Measurements from ENCODE around the gene AIFM3. TPM values are rescaled to one million over a fixed set of nuclear protein-coding genes. Genes with fewer than 3 reads are reported as not detected.

AIFM3 gene
- total RNA-seq, 1 donor from 2014 or later = 0.79 TPM

- H3K27ac Mint-ChIP-seq (ENCODE audit: unreplicated experiment) = no peak overlapping the region
- DNase-seq (ENCODE audit: low read depth, low spot score) = no peak
- peaks cover 43% of the 10 kb centered on the region for H3K27me3 Mint-ChIP-seq (ENCODE audit: low read depth)
- H3K36me3 Mint-ChIP-seq (ENCODE audit: low read depth) = no peaks in the 10 kb centered on the region
- H3K4me1 Mint-ChIP-seq = peaks cover 25% of the 10 kb centered on the region
- TF ChIP-seq, protein P1, sequence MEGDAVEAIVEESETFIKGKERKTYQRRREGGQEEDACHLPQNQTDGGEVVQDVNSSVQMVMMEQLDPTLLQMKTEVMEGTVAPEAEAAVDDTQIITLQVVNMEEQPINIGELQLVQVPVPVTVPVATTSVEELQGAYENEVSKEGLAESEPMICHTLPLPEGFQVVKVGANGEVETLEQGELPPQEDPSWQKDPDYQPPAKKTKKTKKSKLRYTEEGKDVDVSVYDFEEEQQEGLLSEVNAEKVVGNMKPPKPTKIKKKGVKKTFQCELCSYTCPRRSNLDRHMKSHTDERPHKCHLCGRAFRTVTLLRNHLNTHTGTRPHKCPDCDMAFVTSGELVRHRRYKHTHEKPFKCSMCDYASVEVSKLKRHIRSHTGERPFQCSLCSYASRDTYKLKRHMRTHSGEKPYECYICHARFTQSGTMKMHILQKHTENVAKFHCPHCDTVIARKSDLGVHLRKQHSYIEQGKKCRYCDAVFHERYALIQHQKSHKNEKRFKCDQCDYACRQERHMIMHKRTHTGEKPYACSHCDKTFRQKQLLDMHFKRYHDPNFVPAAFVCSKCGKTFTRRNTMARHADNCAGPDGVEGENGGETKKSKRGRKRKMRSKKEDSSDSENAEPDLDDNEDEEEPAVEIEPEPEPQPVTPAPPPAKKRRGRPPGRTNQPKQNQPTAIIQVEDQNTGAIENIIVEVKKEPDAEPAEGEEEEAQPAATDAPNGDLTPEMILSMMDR (conservative IDR thresholded peaks at IDR 0.05) = no peak
- no peak overlapping the region for H3K4me3 Mint-ChIP-seq
- H3K9me3 Mint-ChIP-seq = no peaks in the 10 kb centered on the region
These were observed 1.8 kb upstream of the AIFM3 start for GRCh38 chr22:20965104-20965887.

DNA sequence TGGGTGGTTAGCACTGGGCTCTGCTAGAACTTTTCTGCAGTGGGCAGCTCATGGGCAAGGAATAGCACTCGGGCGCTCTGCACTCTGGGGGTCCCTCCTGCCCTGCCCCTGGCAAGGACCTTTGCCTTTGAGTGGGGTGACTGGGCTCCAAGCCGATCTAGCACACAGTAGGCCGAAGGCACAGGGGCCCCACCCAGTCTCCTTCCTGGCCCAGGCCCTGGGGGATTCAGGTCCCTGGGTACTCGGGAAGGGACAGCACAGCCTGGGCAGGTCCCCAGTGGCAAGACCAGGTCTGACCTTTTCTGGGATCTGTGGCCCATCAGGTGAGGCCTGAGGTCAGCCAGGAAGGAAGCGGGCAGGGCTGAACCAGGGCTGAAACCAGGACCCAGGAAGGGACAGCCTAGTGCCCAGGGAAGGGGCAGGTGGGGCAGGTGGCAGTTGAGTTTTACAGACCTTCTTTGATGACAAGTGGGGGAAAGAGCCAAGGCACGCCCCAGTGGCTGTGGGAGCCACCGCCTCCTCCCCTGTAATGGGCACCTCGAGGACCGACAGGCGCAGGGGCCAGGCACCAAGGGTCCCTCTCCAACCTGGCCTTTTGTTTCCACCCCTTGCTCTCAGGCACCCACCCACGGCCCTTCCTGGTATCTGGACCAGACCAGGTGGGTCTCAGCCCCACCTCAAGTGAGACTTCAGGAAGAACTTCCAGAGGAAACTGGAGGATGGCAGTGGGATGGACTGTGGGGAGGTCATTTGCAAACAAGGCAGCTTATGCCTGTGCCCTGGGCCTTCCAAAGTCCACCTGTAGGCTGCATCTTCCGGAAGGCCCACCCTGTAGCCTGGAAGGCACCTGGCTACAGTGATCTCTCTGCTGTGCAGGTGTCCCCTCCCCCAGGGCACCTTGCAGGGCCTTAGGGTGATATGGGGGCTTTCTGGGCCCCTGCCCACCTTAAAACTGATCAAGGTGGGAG, 883 bp upstream of the AIFM3 start:
- no peak overlapping the region for H3K27ac Mint-ChIP-seq (ENCODE audit: unreplicated experiment)
- TF ChIP-seq, protein P1 (conservative IDR thresholded peaks at IDR 0.05) = no peak
- H3K9me3 Mint-ChIP-seq = no peaks in the 10 kb centered on the region
- H3K36me3 Mint-ChIP-seq (ENCODE audit: low read depth) = no peaks in the 10 kb centered on the region
- H3K4me3 Mint-ChIP-seq = no peak overlapping the region
- DNase-seq (ENCODE audit: low read depth, low spot score) = no peak
- peaks cover 38% of the 10 kb centered on the region for H3K27me3 Mint-ChIP-seq (ENCODE audit: low read depth)
- peaks cover 29% of the 10 kb centered on the region for H3K4me1 Mint-ChIP-seq

DNA sequence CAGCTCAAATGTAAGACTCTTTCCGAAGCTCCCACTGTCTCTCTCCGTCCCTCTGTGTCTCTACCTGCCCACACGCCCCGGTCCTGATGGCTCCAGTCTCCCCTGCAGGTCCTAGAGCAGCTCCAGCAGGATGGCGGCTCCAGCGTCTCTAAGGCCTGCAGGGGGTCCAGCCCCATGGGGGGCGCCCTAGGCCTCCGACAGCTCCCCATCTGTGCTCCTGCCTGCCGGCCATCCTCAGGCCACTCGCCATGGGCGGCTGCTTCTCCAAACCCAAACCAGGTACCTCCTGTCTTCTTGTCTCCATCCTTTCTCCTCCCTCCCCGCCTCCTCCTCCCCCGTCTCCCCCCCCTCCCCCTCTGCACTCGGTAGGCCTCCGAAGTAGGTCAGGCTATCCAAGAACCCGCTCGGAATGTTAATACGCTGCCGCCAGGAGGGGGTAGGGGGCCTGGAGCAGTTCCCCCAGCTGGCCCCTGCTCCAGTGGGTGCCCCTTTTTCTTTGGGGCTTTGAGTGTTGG, 699 bp downstream of the AIFM3 start:
- H3K36me3 Mint-ChIP-seq (ENCODE audit: low read depth) = no peaks in the 10 kb centered on the region
- H3K4me3 Mint-ChIP-seq = peak overlapping the region; percentile 51
- peaks cover 36% of the 10 kb centered on the region for H3K4me1 Mint-ChIP-seq
- no peaks in the 10 kb centered on the region for H3K9me3 Mint-ChIP-seq
- no peak for DNase-seq (ENCODE audit: low read depth, low spot score)
- peaks cover 34% of the 10 kb centered on the region for H3K27me3 Mint-ChIP-seq (ENCODE audit: low read depth)
- no peak overlapping the region for H3K27ac Mint-ChIP-seq (ENCODE audit: unreplicated experiment)
- TF ChIP-seq, protein P1 (conservative IDR thresholded peaks at IDR 0.05) = no peak

GRCh38 chr22:20968281-20968977, 1.4 kb downstream of the AIFM3 start:
- no peaks in the 10 kb centered on the region for H3K9me3 Mint-ChIP-seq
- TF ChIP-seq, protein P1 (conservative IDR thresholded peaks at IDR 0.05) = no peak
- H3K27me3 Mint-ChIP-seq (ENCODE audit: low read depth) = peaks cover 27% of the 10 kb centered on the region
- no peaks in the 10 kb centered on the region for H3K36me3 Mint-ChIP-seq (ENCODE audit: low read depth)
- H3K4me3 Mint-ChIP-seq = no peak overlapping the region
- H3K27ac Mint-ChIP-seq (ENCODE audit: unreplicated experiment) = no peak overlapping the region
- DNase-seq (ENCODE audit: low read depth, low spot score) = no peak
- H3K4me1 Mint-ChIP-seq = peaks cover 30% of the 10 kb centered on the region

Measured in neural crest cell (in vitro differentiated cells).